BE2C (cell line): ENCODE data around the gene EIF5A2.

Experiments
- DNase-seq: peaks from one replicate; pipeline ENCODE4 v3.0.0-alpha.2; 2020
- H3K27me3 ChIP-seq: fragments of 250-450 bp; sonication (Bioruptor Pico); 2 replicates; pipeline ENCODE4 v1.5.1; 2020; ENCODE audit warnings: mild to moderate bottlenecking
- H3K36me3 ChIP-seq: fragments of 250-450 bp; sonication (Bioruptor Pico); 2 replicates; pipeline ENCODE4 v1.5.1; 2020; ENCODE audit warnings: mild to moderate bottlenecking
- H3K4me1 ChIP-seq: fragments of 250-450 bp; sonication (Bioruptor Pico); 2 replicates; pipeline ENCODE4 v1.5.1; 2020
- H3K4me3 ChIP-seq: 2 replicates; pipeline ENCODE4 v1.5.1; 2011; ENCODE audit warnings: low read depth, low read length
- H3K9me3 ChIP-seq: fragments of 250-450 bp; sonication (Bioruptor Pico); 2 replicates; pipeline ENCODE4 v1.5.1; 2020
- CTCF ChIP-seq: IDR thresholded peaks from 2 replicates; pipeline ENCODE4 v1.5.1; 2012; ENCODE audit warnings: mild to moderate bottlenecking, low read depth, low read length

Gene EIF5A2

GRCh38 chr3:170865209-170866094 is 43.0 kb downstream of the EIF5A2 start:
- no peak for DNase-seq
- TF ChIP-seq CTCF = no peak
- H3K4me1 ChIP-seq = no peaks in the 10 kb centered on the region

GRCh38 chr3:170864525-170865208 is 43.8 kb downstream of the EIF5A2 start:
- peaks cover 42% of the 10 kb centered on the region for H3K36me3 ChIP-seq
- H3K4me1 ChIP-seq = no peaks in the 10 kb centered on the region
- H3K4me3 ChIP-seq = no peak overlapping the region
- H3K27me3 ChIP-seq = no peaks in the 10 kb centered on the region
- TF ChIP-seq CTCF = no peak
- H3K9me3 ChIP-seq = no peaks in the 10 kb centered on the region
- no peak for DNase-seq

More at GRCh38 chr3:170865209-170866094, 43.0 kb downstream of the EIF5A2 start:
- Histone ChIP-seq H3K36me3 (peaks cover 42% of the 10 kb centered on the region), H3K9me3 (no peaks in the 10 kb centered on the region), H3K4me3 (no peak overlapping the region), H3K27me3 (no peaks in the 10 kb centered on the region)

GRCh38 chr3:170863816-170864215 is 44.6 kb downstream of the EIF5A2 start:
- DNase-seq = no peak
- Histone ChIP-seq H3K4me1 (no peaks in the 10 kb centered on the region), H3K9me3 (no peaks in the 10 kb centered on the region), H3K36me3 (peaks cover 37% of the 10 kb centered on the region), H3K27me3 (no peaks in the 10 kb centered on the region), H3K4me3 (no peak overlapping the region)
- TF ChIP-seq CTCF = no peak

- TF ChIP-seq CTCF = no peak
These were observed 45.6 kb downstream of the EIF5A2 start for GRCh38 chr3:170862618-170863374.

GRCh38 chr3:170858599-170858998 is 49.8 kb downstream of the EIF5A2 start:
- Histone ChIP-seq H3K4me3 (no peak overlapping the region), H3K9me3 (no peaks in the 10 kb centered on the region), H3K27me3 (no peaks in the 10 kb centered on the region), H3K36me3 (no peaks in the 10 kb centered on the region), H3K4me1 (no peaks in the 10 kb centered on the region)
- no peak for DNase-seq
- TF ChIP-seq CTCF = no peak

More at GRCh38 chr3:170862618-170863374, 45.6 kb downstream of the EIF5A2 start:
- no peaks in the 10 kb centered on the region for H3K27me3 ChIP-seq
- DNase-seq = no peak
- peaks cover 29% of the 10 kb centered on the region for H3K36me3 ChIP-seq
- no peaks in the 10 kb centered on the region for H3K4me1 ChIP-seq
- H3K4me3 ChIP-seq = no peak overlapping the region
- H3K9me3 ChIP-seq = no peaks in the 10 kb centered on the region
